ENCODE results near the gene MAGEH1. TPM values are rescaled to one million over a fixed set of nuclear protein-coding genes. Genes with fewer than 3 reads are reported as not detected.

Gene MAGEH1
- total RNA-seq, 1 donor from 2014 or later = 19.1 TPM

DNA sequence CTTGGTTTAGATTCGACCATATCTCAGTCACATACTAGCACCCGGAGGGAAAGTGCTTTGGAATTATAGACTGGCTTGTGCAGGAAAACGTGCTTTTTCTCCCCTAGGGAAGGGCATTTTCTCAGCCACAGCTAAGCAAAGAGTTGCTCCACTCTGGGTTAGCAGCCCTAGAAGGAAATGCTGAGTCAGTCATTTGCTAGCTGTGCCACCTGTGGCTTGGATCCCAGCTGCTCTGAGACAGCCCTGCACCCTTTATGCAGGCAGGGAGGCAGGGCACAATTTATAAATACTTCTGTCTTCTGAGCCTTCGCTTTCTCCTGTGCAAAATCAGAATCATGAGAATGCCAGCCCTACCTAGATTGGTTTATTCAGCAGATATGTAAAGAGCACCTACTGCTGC, 39.0 kb downstream of the MAGEH1 start:
- DNase-seq (ENCODE audit: low spot score) = no peak

Other genes starting within 250 kb of the MAGEH1 start
- not detected for gene PAGE5, start 231.8 kb upstream of the MAGEH1 start, total RNA-seq
- not detected for gene PAGE3, start 187.2 kb upstream of the MAGEH1 start, total RNA-seq
- 3.5 TPM for gene USP51, start 37.7 kb downstream of the MAGEH1 start, total RNA-seq
- gene FOXR2, start 171.3 kb downstream of the MAGEH1 start, total RNA-seq = not detected

All from ureter (tissue), 1 donor.